PC-9 (cell line): ENCODE results near the gene TMEM120B. TPM values are rescaled to one million over a fixed set of nuclear protein-coding genes. Genes with fewer than 3 reads are reported as not detected.
"Not testable (repeated sequence)": the region's sequence is repeated elsewhere in the genome, so short reads cannot be mapped to it uniquely, and the experiment has no call there.

ENCODE experiments used
- BruUV-seq: library from RNA; stranded (reverse); fragments of 400-500 nt; replicated peaks from 2 replicates; lab custom pipeline; 2021; lab: Mats Ljungman, UMichigan
- CTCF ChIA-PET: fragments of 300-600 bp; sonication (Branson Sonifier 250); formaldehyde crosslinking; loops from one replicate; lab custom pipeline; 2022; ENCODE audit warnings: antibody characterized with exemption; lab: Charles Lee
- POLR2A ChIA-PET: fragments of 300-600 bp; sonication (Branson Sonifier 250); formaldehyde crosslinking; loops from one replicate; lab custom pipeline; 2022; ENCODE audit warnings: antibody characterized with exemption; ENCODE audit not compliant: unreplicated experiment; lab: Charles Lee
- DNase-seq, 2 experiments: peaks; one replicate each; pipeline versions ENCODE4 v3.0.0 to v3.0.0-alpha.2; 2015 to 2022; ENCODE audit warnings: mixed read lengths in 1 of 2
- H2AFZ ChIP-seq: fragments of 200-600 bp; sonication (generic); 2 replicates; pipeline ENCODE4 v1.8.1; 2017; ENCODE audit warnings: antibody characterized with exemption
- H3F3A ChIP-seq: fragments of 200-600 bp; sonication (generic); 2 replicates; pipeline ENCODE4 v1.8.1; 2017; ENCODE audit warnings: antibody characterized with exemption, mild to moderate bottlenecking, low read depth; ENCODE audit not compliant: insufficient read depth
- H3K27ac ChIP-seq: fragments of 200-600 bp; sonication (generic); 2 replicates; pipeline ENCODE4 v1.6.1; 2016; ENCODE audit warnings: mixed run types
- H3K27me3 ChIP-seq: fragments of 200-600 bp; sonication (generic); 2 replicates; pipeline ENCODE4 v1.6.1; 2016; ENCODE audit warnings: low read depth, mixed run types; ENCODE audit not compliant: insufficient read depth
- H3K36me3 ChIP-seq: fragments of 200-600 bp; sonication (generic); 2 replicates; pipeline ENCODE4 v1.6.1; 2016; ENCODE audit warnings: low read depth, mixed run types
- H3K4me1 ChIP-seq: fragments of 200-600 bp; sonication (generic); replicated peaks from 2 replicates; pipeline ENCODE4 v1.6.1; 2016; ENCODE audit warnings: mixed run types; ENCODE audit not compliant: insufficient read depth
- H3K4me2 ChIP-seq: fragments of 200-600 bp; sonication (generic); 2 replicates; pipeline ENCODE4 v1.6.1; 2017; ENCODE audit warnings: mixed run types
- H3K4me3 ChIP-seq: fragments of 200-600 bp; sonication (generic); 2 replicates; pipeline ENCODE4 v1.6.1; 2016; ENCODE audit warnings: mixed run types
- H3K79me2 ChIP-seq: fragments of 200-600 bp; sonication (generic); 2 replicates; pipeline ENCODE4 v1.6.1; 2017; ENCODE audit warnings: low read depth, mixed run types
- H3K9me2 ChIP-seq: fragments of 200-600 bp; sonication (generic); 2 replicates; pipeline ENCODE4 v1.8.1; 2017; ENCODE audit warnings: mild to moderate bottlenecking; ENCODE audit not compliant: insufficient read depth
- H3K9me3 ChIP-seq: fragments of 200-600 bp; sonication (generic); 2 replicates; pipeline ENCODE4 v1.8.1; 2016; ENCODE audit warnings: low read depth; ENCODE audit not compliant: insufficient read depth
- H4K20me1 ChIP-seq: fragments of 200-600 bp; sonication (generic); 2 replicates; pipeline ENCODE4 v1.8.1; 2017; ENCODE audit not compliant: insufficient read depth
- CTCF ChIP-seq: fragments of 200-600 bp; sonication (generic); conservative IDR thresholded peaks from 2 replicates; pipeline ENCODE4 v1.6.1; 2017; ENCODE audit warnings: mixed run types, antibody characterized with exemption, mild to moderate bottlenecking, moderate library complexity
- EZH2 ChIP-seq: fragments of 200-600 bp; sonication (generic); IDR thresholded peaks from 2 replicates; pipeline ENCODE4 v1.8.0; 2017; ENCODE audit warnings: antibody characterized with exemption, low read depth
- intact Hi-C: fragments of 100-400 bp; cut with micrococcal nuclease; formaldehyde crosslinking; loops from one replicate; pipeline ENCODE4 v1.10.0; 2022; ENCODE audit not compliant: unreplicated experiment
- total RNA-seq: library from RNA; stranded (reverse); gene quantifications from 2 replicates; pipeline ENCODE4 v1.2.3, GENCODE V29; 2021

The TMEM120B gene
- total RNA-seq, 1 experiment from 2014 or later = 12.4 TPM

GRCh38 chr12:121740847-121741246 is 28.3 kb downstream of the TMEM120B start:
- no peak overlapping the region for H3K4me2 ChIP-seq
- DNase-seq = no peak
- no peaks in the 10 kb centered on the region for H3K9me3 ChIP-seq
- no peak overlapping the region for H2AFZ ChIP-seq
- H3K9me2 ChIP-seq = no peaks in the 10 kb centered on the region
- no peaks in the 10 kb centered on the region for H3K27me3 ChIP-seq
- H3K27ac ChIP-seq = no peak overlapping the region
- H3K36me3 ChIP-seq = no peaks in the 10 kb centered on the region
- H3K4me3 ChIP-seq = no peak overlapping the region
- H3F3A ChIP-seq = 0 out of 2 replicates have a peak, but pooled peaks cover 5% of the 10 kb centered on the region
- CTCF ChIA-PET = no interaction called here
- no peaks in the 10 kb centered on the region for H3K79me2 ChIP-seq
- no peaks in the 10 kb centered on the region for H4K20me1 ChIP-seq
- intact Hi-C loops = no loop called here
- no TSS peak for BruUV-seq
- POLR2A ChIA-PET = no interaction called here
- H3K4me1 ChIP-seq = no peaks in the 10 kb centered on the region
- TF ChIP-seq EZH2 = no peak
- no peak for TF ChIP-seq CTCF

GRCh38 chr12:121741743-121742142 is 29.2 kb downstream of the TMEM120B start:
- no peaks in the 10 kb centered on the region for H3K9me2 ChIP-seq
- ChIA-PET CTCF (no interaction called here), POLR2A (interaction anchor here (0.7 kb wide), 1 partner anchor 147 kb away, joined by 13 read pairs; no protein-coding TSS in a partner anchor)
- intact Hi-C loops = no loop called here
- H4K20me1 ChIP-seq = no peaks in the 10 kb centered on the region
- DNase-seq = no peak
- no TSS peak for BruUV-seq
- H3K27ac ChIP-seq = no peak overlapping the region
- no peaks in the 10 kb centered on the region for H3K27me3 ChIP-seq
- H3K4me3 ChIP-seq = no peak overlapping the region
- H3K36me3 ChIP-seq = no peaks in the 10 kb centered on the region
- H3F3A ChIP-seq = 0 out of 2 replicates have a peak, but pooled peaks cover 5% of the 10 kb centered on the region
- no peaks in the 10 kb centered on the region for H3K4me1 ChIP-seq
- no peak overlapping the region for H3K4me2 ChIP-seq
- no peak overlapping the region for H2AFZ ChIP-seq
- H3K9me3 ChIP-seq = no peaks in the 10 kb centered on the region
- TF ChIP-seq CTCF = no peak
- no peak for TF ChIP-seq EZH2
- no peaks in the 10 kb centered on the region for H3K79me2 ChIP-seq

GRCh38 chr12:121745545-121745944 is 33.0 kb downstream of the TMEM120B start:
- H3K4me2 ChIP-seq, H2AFZ ChIP-seq, H3K9me2 ChIP-seq, H3K36me3 ChIP-seq, H3K9me3 ChIP-seq, H3K27ac ChIP-seq, H3K27me3 ChIP-seq, POLR2A ChIA-PET, H3K4me1 ChIP-seq, BruUV-seq, H4K20me1 ChIP-seq, DNase-seq, CTCF ChIA-PET, H3K4me3 ChIP-seq, H3K79me2 ChIP-seq, intact Hi-C loops: not testable (repeated sequence)
- H3F3A ChIP-seq = peaks cover 12% of the 10 kb centered on the region; the same call in 1 of the 2 replicates

- Histone ChIP-seq H2AFZ (no peak overlapping the region), H3K27ac (peak overlapping the region; percentile 38)
- CTCF ChIA-PET = no interaction called here
These were observed 35.6 kb downstream of the TMEM120B start for GRCh38 chr12:121748218-121748570.

More at GRCh38 chr12:121748218-121748570, 35.6 kb downstream of the TMEM120B start:
- no peaks in the 10 kb centered on the region for H3K36me3 ChIP-seq
- no TSS peak for BruUV-seq
- H3K4me2 ChIP-seq = no peak overlapping the region
- H3K4me3 ChIP-seq = no peak overlapping the region
- H3F3A ChIP-seq = peaks cover 12% of the 10 kb centered on the region; the same call in 1 of the 2 replicates
- no peaks in the 10 kb centered on the region for H3K9me2 ChIP-seq
- POLR2A ChIA-PET = interaction anchor here (0.7 kb wide), 1 partner anchor 17 kb away, joined by 3 read pairs; no protein-coding TSS in a partner anchor
- H3K27me3 ChIP-seq = no peaks in the 10 kb centered on the region
- no peaks in the 10 kb centered on the region for H3K9me3 ChIP-seq
- H3K79me2 ChIP-seq = no peaks in the 10 kb centered on the region
- 0 out of 2 replicates have a peak, but pooled peaks cover 5% of the 10 kb centered on the region for H3K4me1 ChIP-seq
- TF ChIP-seq EZH2 = no peak
- TF ChIP-seq CTCF = no peak
- DNase-seq = no peak
- no peaks in the 10 kb centered on the region for H4K20me1 ChIP-seq
- intact Hi-C loops = no loop called here
